ENCODE data around the gene CDKN2B. TPM values are rescaled to one million over a fixed set of nuclear protein-coding genes. Genes with fewer than 3 reads are reported as not detected.

The CDKN2B gene
- total and polyA plus RNA-seq, 2 donors (not counting 3 experiments of a cell fraction or from before 2014, with no cell fraction given), result 1.6 to 2.1 TPM

GRCh38 chr9:21982861-21983560 lies 26.1 kb downstream of the CDKN2B start:
- FAIRE-seq, result no peak
- H3K9ac ChIP-seq (replicated peaks; ENCODE audit: extremely low read depth, insufficient read depth, low read length), result no peak overlapping the region
- no peak overlapping the region for H2AFZ ChIP-seq (ENCODE audit: low read depth, low read length)
- H3K27ac ChIP-seq (ENCODE audit: insufficient read depth, low read depth, low read length), result no peak overlapping the region
- peaks cover 9% of the 10 kb centered on the region for H3K4me1 ChIP-seq (ENCODE audit: control insufficient read depth, extremely low read depth, insufficient read depth, low read length)
- no peak for TF ChIP-seq GATA2 (IDR thresholded peaks at IDR 0.05; ENCODE audit: insufficient read depth, insufficient read length, low read depth, low read length)
- TF ChIP-seq MAX (IDR thresholded peaks at IDR 0.05; ENCODE audit: insufficient read depth, insufficient read length), result no peak
- TF ChIP-seq JUN (IDR thresholded peaks at IDR 0.05; ENCODE audit: borderline replicate concordance, insufficient read depth, insufficient read length, low read depth), result no peak
- TF ChIP-seq MYC (IDR thresholded peaks at IDR 0.05; ENCODE audit: low read depth, low read length), result no peak
- no peak for TF ChIP-seq EZH2 (IDR thresholded peaks at IDR 0.05; ENCODE audit: borderline replicate concordance, low read depth, low read length, severe bottlenecking)
- TF ChIP-seq POLR2A (IDR thresholded peaks at IDR 0.05; ENCODE audit: low read depth, low read length), result no peak
- no peak for TF ChIP-seq CTCF (IDR thresholded peaks at IDR 0.05; ENCODE audit: extremely low read depth in 1 of 2, insufficient read depth in 1 of 2, low read depth in 1 of 2, low read length in 2 of 2)
- no peak for TF ChIP-seq FOS (IDR thresholded peaks at IDR 0.05; ENCODE audit: borderline replicate concordance, insufficient read depth, low read length)
- no peak for TF ChIP-seq POLR2AphosphoS5 (IDR thresholded peaks at IDR 0.05; ENCODE audit: insufficient read depth, low read depth, low read length)
- H3K36me3 ChIP-seq (ENCODE audit: control insufficient read depth in 2 of 2, extremely low read depth in 1 of 2, insufficient read depth in 2 of 2, low read length in 2 of 2), result no peaks in the 10 kb centered on the region
- intact Hi-C loops (cut with micrococcal nuclease), result no loop called here
- no peak overlapping the region for H3K4me2 ChIP-seq (ENCODE audit: insufficient read depth, low read length)
- no peaks in the 10 kb centered on the region for H4K20me1 ChIP-seq (replicated peaks; ENCODE audit: control insufficient read depth, extremely low read depth, insufficient read depth, low read length)
- no peak overlapping the region for H3K4me3 ChIP-seq (replicated peaks in 1 of 3; ENCODE audit: insufficient read depth in 1 of 3, low read depth in 1 of 3, low read length in 3 of 3)
- ChIA-PET CTCF (interaction anchor here (0.6 to 2.7 kb wide), 9 partner anchors 9 to 261 kb away, joined by 3 to 10 read pairs (median 4); partner anchors contain the start of genes CDKN2A, CDKN2B and CDKN2B-AS1), POLR2A (no interaction called here)
- no peaks in the 10 kb centered on the region for H3K9me1 ChIP-seq (replicated peaks; ENCODE audit: control insufficient read depth, extremely low read depth, insufficient read depth, low read length)
- H3K9me3 ChIP-seq (replicated peaks; ENCODE audit: control insufficient read depth, insufficient read depth, low read length), result no peaks in the 10 kb centered on the region
- BruUV-seq (replicated peaks), result no TSS peak
- DNase-seq (ENCODE audit: low read depth, low spot score), result no peak
- H3K79me2 ChIP-seq (ENCODE audit: control insufficient read depth, insufficient read depth, low read length), result no peaks in the 10 kb centered on the region
- dilution Hi-C loops (cut with MboI; ENCODE audit: extremely low pct_ligation_motif_present, low sequenced_read_pairs), result no loop called here
- peaks cover 38 to 95% of the 10 kb centered on the region in 2 experiments for H3K27me3 ChIP-seq (ENCODE audit: control insufficient read depth in 2 of 2, insufficient read depth in 2 of 2, low read length in 2 of 2)

Data from endothelial cell of umbilical vein (primary cell).